ENCODE data around the gene NKTR. TPM values are rescaled to one million over a fixed set of nuclear protein-coding genes. Genes with fewer than 3 reads are reported as not detected.
"Not testable (repeated sequence)": the region's sequence is repeated elsewhere in the genome, so short reads cannot be mapped to it uniquely, and the experiment has no call there.

Gene NKTR
- 94.1 TPM for polyA plus RNA-seq (ENCODE audit: insufficient read length)

GRCh38 chr3:42600111-42600957 lies at the start of gene NKTR:
TSS of gene NKTR (plus strand) at chr3:42600686. CDS start at chr3:42601007, 321 bp downstream.
- DNase-seq (ENCODE audit: low read depth), result peak; percentile 90

GRCh38 chr3:42552830-42553229 lies 47.7 kb upstream of the NKTR start:
- no peak for DNase-seq (ENCODE audit: low read depth)

GRCh38 chr3:42556089-42556632 lies 44.3 kb upstream of the NKTR start:
- no peak for DNase-seq (ENCODE audit: low read depth)

GRCh38 chr3:42556817-42557216 lies 43.7 kb upstream of the NKTR start:
- not testable (repeated sequence) for DNase-seq (ENCODE audit: low read depth)

GRCh38 chr3:42557854-42558253 lies 42.6 kb upstream of the NKTR start:
- DNase-seq (ENCODE audit: low read depth), result no peak

- no peak for DNase-seq (ENCODE audit: low read depth)
Observed at GRCh38 chr3:42562047-42562907, 38.2 kb upstream of the NKTR start.

GRCh38 chr3:42569593-42570142 lies 30.8 kb upstream of the NKTR start:
- DNase-seq (ENCODE audit: low read depth), result no peak

GRCh38 chr3:42572278-42572677 lies 28.2 kb upstream of the NKTR start:
- DNase-seq (ENCODE audit: low read depth), result no peak

GRCh38 chr3:42575137-42575741 lies 25.2 kb upstream of the NKTR start:
- no peak for DNase-seq (ENCODE audit: low read depth)

- no peak for DNase-seq (ENCODE audit: low read depth)
Observed at GRCh38 chr3:42578054-42578453, 22.4 kb upstream of the NKTR start.

GRCh38 chr3:42579346-42579745 lies 21.1 kb upstream of the NKTR start:
- DNase-seq (ENCODE audit: low read depth), result not testable (repeated sequence)

- DNase-seq (ENCODE audit: low read depth), result no peak
Observed at GRCh38 chr3:42581400-42581708, 19.1 kb upstream of the NKTR start.

GRCh38 chr3:42581709-42582473 lies 18.6 kb upstream of the NKTR start, which contains the start of gene SEC22C:
TSS of gene SEC22C (minus strand) at chr3:42581967. CDS start at chr3:42569046, 12,921 bp downstream.
- DNase-seq (ENCODE audit: low read depth), result peak; percentile 59

GRCh38 chr3:42582474-42583070 lies 17.9 kb upstream of the NKTR start:
- DNase-seq (ENCODE audit: low read depth), result no peak

- no peak for DNase-seq (ENCODE audit: low read depth)
Observed at GRCh38 chr3:42588625-42589024, 11.9 kb upstream of the NKTR start.

GRCh38 chr3:42589382-42590109 lies 10.9 kb upstream of the NKTR start:
- no peak for DNase-seq (ENCODE audit: low read depth)

- no peak for DNase-seq (ENCODE audit: low read depth)
Observed at GRCh38 chr3:42590989-42591756, 9.3 kb upstream of the NKTR start.

- DNase-seq (ENCODE audit: low read depth), result no peak
Observed at GRCh38 chr3:42591811-42592210, 8.7 kb upstream of the NKTR start.

- no peak for DNase-seq (ENCODE audit: low read depth)
Observed at GRCh38 chr3:42593635-42594034, 6.9 kb upstream of the NKTR start.

Data from forelimb muscle (tissue), 1 donor.